CD14-positive monocyte (primary cell): ENCODE results near the gene DYNC2H1. TPM values are rescaled to one million over a fixed set of nuclear protein-coding genes. Genes with fewer than 3 reads are reported as not detected.
"Not testable (repeated sequence)": the region's sequence is repeated elsewhere in the genome, so short reads cannot be mapped to it uniquely, and the experiment has no call there.

ENCODE experiments used
- DNase-seq, 3 donors: peaks; one replicate each; pipeline ENCODE4 v3.0.0-alpha.2; 2011 to 2022
- H2AFZ ChIP-seq: 2 replicates; pipeline ENCODE4 v1.6.0; 2012; ENCODE audit warnings: mild to moderate bottlenecking, low read depth, low read length, inconsistent platforms; ENCODE audit not compliant: insufficient read depth, poor library complexity, severe bottlenecking
- H3K27ac ChIP-seq, 2 donors: 1 replicate in 1 of 2; 2 replicates in 1 of 2; pipeline ENCODE4 v1.5.1; 2012 to 2013; ENCODE audit warnings: low read length in 2 of 2, control low read depth in 1 of 2, inconsistent platforms in 1 of 2, low read depth in 1 of 2, mild to moderate bottlenecking in 1 of 2
- H3K27me3 ChIP-seq, 2 donors: one replicate each; pipeline versions ENCODE4 v1.6.0 to v1.6.1; 2011 to 2013; ENCODE audit warnings: low read length in 2 of 2; ENCODE audit not compliant: control insufficient read depth in 2 of 2, insufficient read depth in 2 of 2
- H3K36me3 ChIP-seq, 2 donors: replicated peaks in 1 of 2; 1 replicate in 1 of 2; 2 replicates in 1 of 2; pipeline versions ENCODE4 v1.5.1 to v1.6.1; 2012 to 2013; ENCODE audit warnings: low read length in 2 of 2, control low read depth in 1 of 2, inconsistent platforms in 1 of 2, mild to moderate bottlenecking in 1 of 2; ENCODE audit not compliant: insufficient read depth in 2 of 2, control insufficient read depth in 1 of 2
- H3K4me1 ChIP-seq, 2 donors: 1 replicate in 1 of 2; 2 replicates in 1 of 2; pipeline versions ENCODE4 v1.5.1 to v1.6.1; 2012 to 2013; ENCODE audit warnings: low read length in 2 of 2, control low read depth in 1 of 2, inconsistent platforms in 1 of 2, mild to moderate bottlenecking in 1 of 2, moderate library complexity in 1 of 2; ENCODE audit not compliant: insufficient read depth in 2 of 2, control insufficient read depth in 1 of 2
- H3K4me2 ChIP-seq: replicated peaks from 2 replicates; pipeline ENCODE3; 2012; ENCODE audit warnings: low read length, moderate library complexity, mild to moderate bottlenecking; ENCODE audit not compliant: poor library complexity, severe bottlenecking; ENCODE audit errors: extremely low read depth
- H3K4me3 ChIP-seq, 3 experiments: fragments of 200-600 bp in 1 of 3; sonication (generic) in 1 of 3; replicated peaks in 1 of 3; 1 replicate in 2 of 3; 2 replicates in 1 of 3; pipeline ENCODE4 v1.5.1; 2011 to 2013; ENCODE audit warnings: low read length in 3 of 3, mild to moderate bottlenecking in 3 of 3, control low read depth in 2 of 3, low read depth in 2 of 3, inconsistent platforms in 1 of 3, moderate library complexity in 1 of 3
- H3K79me2 ChIP-seq: 2 replicates; pipeline ENCODE4 v1.6.0; 2012; ENCODE audit warnings: mild to moderate bottlenecking, control low read depth, inconsistent platforms, low read length, moderate library complexity; ENCODE audit not compliant: insufficient read depth
- H3K9ac ChIP-seq: 2 replicates; pipeline ENCODE4 v1.6.0; 2017; ENCODE audit warnings: low read length, mild to moderate bottlenecking; ENCODE audit not compliant: insufficient read depth, poor library complexity, severe bottlenecking
- H3K9me3 ChIP-seq, 2 donors: replicated peaks in 1 of 2; 1 replicate in 1 of 2; 2 replicates in 1 of 2; pipeline versions ENCODE4 v1.5.1 to v1.6.1; 2012 to 2013; ENCODE audit warnings: low read length in 2 of 2, control low read depth in 1 of 2; ENCODE audit not compliant: control insufficient read depth in 1 of 2, insufficient read depth in 1 of 2
- H4K20me1 ChIP-seq: 2 replicates; pipeline ENCODE4 v1.6.0; 2012; ENCODE audit warnings: mild to moderate bottlenecking, low read length, control low read depth, moderate library complexity; ENCODE audit not compliant: insufficient read depth
- H3K27ac Mint-ChIP-seq, 7 donors: one replicate each; pipeline ENCODE4 v1.8.0; 2020; ENCODE audit warnings: mild to moderate bottlenecking in 7 of 7, mixed read lengths in 7 of 7, moderate library complexity in 6 of 7, inconsistent platforms in 2 of 7
- H3K27me3 Mint-ChIP-seq, 3 donors: one replicate each; pipeline ENCODE4 v1.8.0; 2021 to 2022; ENCODE audit warnings: low read depth in 3 of 3, mild to moderate bottlenecking in 3 of 3, mixed read lengths in 3 of 3, moderate library complexity in 3 of 3, inconsistent platforms in 1 of 3
- H3K36me3 Mint-ChIP-seq, 2 donors: one replicate each; pipeline ENCODE4 v1.8.0; 2020; ENCODE audit warnings: mixed read lengths in 2 of 2, inconsistent platforms in 1 of 2, mild to moderate bottlenecking in 1 of 2
- H3K4me1 Mint-ChIP-seq: one replicate; pipeline ENCODE4 v1.8.0; 2020; ENCODE audit warnings: mild to moderate bottlenecking, mixed read lengths
- H3K4me3 Mint-ChIP-seq, 2 donors: one replicate each; pipeline ENCODE4 v1.8.0; 2020; ENCODE audit warnings: mild to moderate bottlenecking in 2 of 2, mixed read lengths in 2 of 2, moderate library complexity in 1 of 2
- H3K9me3 Mint-ChIP-seq, 7 donors: one replicate each; pipeline ENCODE4 v1.8.0; 2020 to 2022; ENCODE audit warnings: mixed read lengths in 7 of 7, mild to moderate bottlenecking in 6 of 7, moderate library complexity in 6 of 7, inconsistent platforms in 2 of 7
- WGBS: methylation state at CpG from one replicate; pipeline ENCODE4 v1.1.5; 2013; ENCODE audit warnings: missing lambda C conversion rate; ENCODE audit not compliant: insufficient coverage; 5-methylcytosine and 5-hydroxymethylcytosine counted together
- intact Hi-C, 2 donors: fragments of 100-400 bp; cut with micrococcal nuclease; formaldehyde crosslinking; loops; one replicate each; pipeline versions ENCODE4 v1.15.0 to v1.15.1; 2023
- polyA plus RNA-seq, 3 donors: library from polyadenylated mRNA; depleted of rRNA in 1 of 3; unstranded in 2 of 3; stranded (reverse) in 1 of 3; fragments of 300-500 nt in 2 of 3; fragments of >200 nt in 1 of 3; fragmentation: Illumina TruSeq in 2 of 3; gene quantifications; 1 replicate in 2 of 3; 2 replicates in 1 of 3; pipeline ENCODE4 v1.2.3, GENCODE V29; 2012 to 2021
- TF ChIP-seq, protein P1 (sequence below): fragments of 200-600 bp; IDR thresholded peaks from one replicate; pipeline ENCODE4 v1.8.0; 2022; ENCODE audit warnings: antibody characterized with exemption, mild to moderate bottlenecking

DYNC2H1 gene
- polyA plus RNA-seq, 3 donors, result 0.10 to 1.5 (median 0.36) TPM

DNA sequence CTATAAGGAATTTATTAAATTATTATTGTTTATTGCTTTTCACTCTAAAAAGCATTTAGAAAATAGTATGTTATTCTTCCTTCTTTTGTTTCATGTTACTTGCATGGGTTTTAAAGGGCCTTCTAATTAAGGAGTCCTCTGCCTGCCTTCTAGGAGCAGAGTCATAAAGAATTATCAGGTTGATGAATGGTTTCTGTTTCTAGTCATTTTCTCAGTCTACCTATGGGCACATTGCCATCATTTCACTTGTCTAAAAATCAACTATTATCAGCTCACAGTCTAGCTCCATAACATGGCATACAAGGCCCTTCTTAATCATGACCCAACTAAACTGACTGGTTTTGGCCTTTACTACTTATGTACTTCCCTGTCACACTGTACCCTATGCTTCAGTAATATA lies 16.2 kb downstream of the DYNC2H1 start:
- Mint-ChIP-seq H3K4me3 (no peak overlapping the region), H3K36me3 (no peaks in the 10 kb centered on the region), H3K27ac (no peak overlapping the region), H3K4me1 (no peaks in the 10 kb centered on the region), H3K27me3 (peaks cover 0 to 2% (median 0%) of the 10 kb centered on the region in 3 donors), H3K9me3 (no peaks in the 10 kb centered on the region)
- Histone ChIP-seq H3K27ac (no peak overlapping the region), H3K9me3 (no peaks in the 10 kb centered on the region), H3K79me2 (no peaks in the 10 kb centered on the region), H2AFZ (no peak overlapping the region), H3K9ac (no peak overlapping the region), H3K36me3 (no peaks in the 10 kb centered on the region), H4K20me1 (no peaks in the 10 kb centered on the region), H3K4me2 (no peak overlapping the region), H3K27me3 (no peaks in the 10 kb centered on the region), H3K4me1 (no peaks in the 10 kb centered on the region), H3K4me3 (no peak overlapping the region)
- intact Hi-C loops, result no loop called here
- no peak for DNase-seq
- TF ChIP-seq, protein P1, sequence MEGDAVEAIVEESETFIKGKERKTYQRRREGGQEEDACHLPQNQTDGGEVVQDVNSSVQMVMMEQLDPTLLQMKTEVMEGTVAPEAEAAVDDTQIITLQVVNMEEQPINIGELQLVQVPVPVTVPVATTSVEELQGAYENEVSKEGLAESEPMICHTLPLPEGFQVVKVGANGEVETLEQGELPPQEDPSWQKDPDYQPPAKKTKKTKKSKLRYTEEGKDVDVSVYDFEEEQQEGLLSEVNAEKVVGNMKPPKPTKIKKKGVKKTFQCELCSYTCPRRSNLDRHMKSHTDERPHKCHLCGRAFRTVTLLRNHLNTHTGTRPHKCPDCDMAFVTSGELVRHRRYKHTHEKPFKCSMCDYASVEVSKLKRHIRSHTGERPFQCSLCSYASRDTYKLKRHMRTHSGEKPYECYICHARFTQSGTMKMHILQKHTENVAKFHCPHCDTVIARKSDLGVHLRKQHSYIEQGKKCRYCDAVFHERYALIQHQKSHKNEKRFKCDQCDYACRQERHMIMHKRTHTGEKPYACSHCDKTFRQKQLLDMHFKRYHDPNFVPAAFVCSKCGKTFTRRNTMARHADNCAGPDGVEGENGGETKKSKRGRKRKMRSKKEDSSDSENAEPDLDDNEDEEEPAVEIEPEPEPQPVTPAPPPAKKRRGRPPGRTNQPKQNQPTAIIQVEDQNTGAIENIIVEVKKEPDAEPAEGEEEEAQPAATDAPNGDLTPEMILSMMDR, result no peak

DNA sequence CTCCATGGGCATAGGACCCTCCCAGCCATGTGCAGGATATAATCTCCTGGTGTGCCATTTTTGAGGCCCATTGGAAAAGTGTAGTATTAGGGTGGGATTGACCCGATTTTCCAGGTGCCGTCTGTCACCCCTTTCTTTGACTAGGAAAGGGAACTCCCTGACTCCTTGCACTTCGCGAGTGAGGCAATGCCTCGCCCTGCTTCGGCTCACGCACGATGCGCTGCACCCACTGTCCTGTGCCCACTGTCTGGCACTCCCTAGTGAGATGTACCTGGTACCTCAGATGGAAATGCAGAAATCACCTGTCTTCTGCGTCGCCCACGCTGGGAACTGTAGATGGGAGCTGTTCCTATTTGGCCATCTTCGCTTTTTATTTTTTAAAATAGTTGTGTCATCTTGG lies 32.8 kb downstream of the DYNC2H1 start:
- WGBS, result 93% methylated on average over 13 of the region's 13 CpGs
- H3K27me3 Mint-ChIP-seq, H3K4me2 ChIP-seq, H3K9ac ChIP-seq, H3K27me3 ChIP-seq, intact Hi-C loops, H3K9me3 ChIP-seq, H2AFZ ChIP-seq, H3K36me3 Mint-ChIP-seq, H3K27ac Mint-ChIP-seq, H3K4me3 ChIP-seq, H3K27ac ChIP-seq, H4K20me1 ChIP-seq, H3K4me1 ChIP-seq, DNase-seq, H3K4me1 Mint-ChIP-seq, H3K4me3 Mint-ChIP-seq, H3K36me3 ChIP-seq, H3K79me2 ChIP-seq: not testable (repeated sequence)
- peaks cover 3 to 12% (median 6%) of the 10 kb centered on the region in 7 donors for H3K9me3 Mint-ChIP-seq
